DND-41 (cell line): ENCODE data around the gene SIRT5.

Experiments used
- EZH2 ChIP-seq: IDR thresholded peaks from 3 replicates; pipeline ENCODE4 v1.6.1; 2012; ENCODE audit warnings: borderline replicate concordance, low read depth, mild to moderate bottlenecking, moderate library complexity, low read length, inconsistent platforms; ENCODE audit not compliant: severe bottlenecking
- TF ChIP-seq, protein P1 (sequence below): IDR thresholded peaks from 2 replicates; pipeline ENCODE4 v1.5.1; 2012; ENCODE audit warnings: borderline replicate concordance, low read length, moderate library complexity, mild to moderate bottlenecking; ENCODE audit not compliant: poor library complexity, severe bottlenecking; ENCODE audit errors: extremely low read depth

GRCh38 chr6:13566500-13566899 is 7.9 kb upstream of the SIRT5 start:
- TF ChIP-seq, protein P1, sequence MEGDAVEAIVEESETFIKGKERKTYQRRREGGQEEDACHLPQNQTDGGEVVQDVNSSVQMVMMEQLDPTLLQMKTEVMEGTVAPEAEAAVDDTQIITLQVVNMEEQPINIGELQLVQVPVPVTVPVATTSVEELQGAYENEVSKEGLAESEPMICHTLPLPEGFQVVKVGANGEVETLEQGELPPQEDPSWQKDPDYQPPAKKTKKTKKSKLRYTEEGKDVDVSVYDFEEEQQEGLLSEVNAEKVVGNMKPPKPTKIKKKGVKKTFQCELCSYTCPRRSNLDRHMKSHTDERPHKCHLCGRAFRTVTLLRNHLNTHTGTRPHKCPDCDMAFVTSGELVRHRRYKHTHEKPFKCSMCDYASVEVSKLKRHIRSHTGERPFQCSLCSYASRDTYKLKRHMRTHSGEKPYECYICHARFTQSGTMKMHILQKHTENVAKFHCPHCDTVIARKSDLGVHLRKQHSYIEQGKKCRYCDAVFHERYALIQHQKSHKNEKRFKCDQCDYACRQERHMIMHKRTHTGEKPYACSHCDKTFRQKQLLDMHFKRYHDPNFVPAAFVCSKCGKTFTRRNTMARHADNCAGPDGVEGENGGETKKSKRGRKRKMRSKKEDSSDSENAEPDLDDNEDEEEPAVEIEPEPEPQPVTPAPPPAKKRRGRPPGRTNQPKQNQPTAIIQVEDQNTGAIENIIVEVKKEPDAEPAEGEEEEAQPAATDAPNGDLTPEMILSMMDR = no peak
- TF ChIP-seq EZH2 = no peak
